HepG2 (cell line): ENCODE measurements around the gene MARCHF9. TPM values are rescaled to one million over a fixed set of nuclear protein-coding genes. Genes with fewer than 3 reads are reported as not detected.

Experiments
- HNRNPL ChIP-seq: fragments of 200-400 bp; formaldehyde crosslinking; IDR thresholded peaks from 2 replicates; pipeline ENCODE4 v1.6.1; 2017; ENCODE audit warnings: mild to moderate bottlenecking, low read depth, low read length
- JUND ChIP-seq: sonication (generic); formaldehyde crosslinking; IDR thresholded peaks from 2 replicates; pipeline ENCODE4 v1.8.0; 2022; ENCODE audit warnings: mild to moderate bottlenecking, missing genetic modification reagents
- KDM2A ChIP-seq: sonication (generic); formaldehyde crosslinking; IDR thresholded peaks from 2 replicates; pipeline ENCODE4 v1.4.0; 2020; ENCODE audit warnings: low read depth, missing genetic modification reagents, borderline replicate concordance
- MAZ ChIP-seq, 2 experiments: sonication (generic) in 1 of 2; formaldehyde crosslinking in 1 of 2; IDR thresholded peaks; 2 replicates each; pipeline versions ENCODE4 v1.5.0 to v1.6.1; 2012 to 2020; ENCODE audit warnings: low read depth in 2 of 2, mild to moderate bottlenecking in 2 of 2, borderline replicate concordance in 1 of 2, improper control_type of control experiment in 1 of 2, low read length in 1 of 2, missing genetic modification reagents in 1 of 2, moderate library complexity in 1 of 2
- PTBP1 ChIP-seq: fragments of 200-400 bp; formaldehyde crosslinking; IDR thresholded peaks from 2 replicates; pipeline ENCODE4 v1.6.1; 2018; ENCODE audit warnings: low read length, low read depth; ENCODE audit not compliant: poor library complexity, severe bottlenecking
- REL ChIP-seq: sonication (generic); formaldehyde crosslinking; conservative IDR thresholded peaks from 2 replicates; pipeline ENCODE4 v1.8.0; 2022; ENCODE audit warnings: mild to moderate bottlenecking, missing genetic modification reagents, moderate library complexity
- RERE ChIP-seq: IDR thresholded peaks from 2 replicates; pipeline ENCODE4 v1.6.1; 2016; ENCODE audit warnings: low read depth, missing genetic modification reagents, missing compliant biosample characterization
- THYN1 ChIP-seq: sonication (generic); formaldehyde crosslinking; IDR thresholded peaks from 2 replicates; pipeline ENCODE4 v1.8.1; 2023; ENCODE audit warnings: low read depth, mild to moderate bottlenecking, moderate library complexity, missing genetic modification reagents, borderline replicate concordance
- ZNF17 ChIP-seq: sonication (generic); formaldehyde crosslinking; IDR thresholded peaks from 2 replicates; pipeline ENCODE4 v1.5.0; 2020; ENCODE audit warnings: mild to moderate bottlenecking, missing genetic modification reagents
- ZNF329 ChIP-seq: sonication (generic); formaldehyde crosslinking; IDR thresholded peaks from 2 replicates; pipeline ENCODE4 v1.9.0; 2021; ENCODE audit warnings: low read depth, mild to moderate bottlenecking, missing genetic modification reagents
- ZNF607 ChIP-seq: sonication (generic); formaldehyde crosslinking; IDR thresholded peaks from 2 replicates; pipeline ENCODE4 v1.5.1; 2020; ENCODE audit warnings: missing genetic modification reagents, mild to moderate bottlenecking, borderline replicate concordance
- ZNF841 ChIP-seq: sonication (generic); formaldehyde crosslinking; IDR thresholded peaks from 2 replicates; pipeline ENCODE4 v1.8.1; 2023; ENCODE audit warnings: missing genetic modification reagents, borderline replicate concordance
- polyA plus RNA-seq, 8 experiments: library from polyadenylated mRNA; depleted of rRNA in 3 of 8; stranded (reverse) in 7 of 8; unstranded in 1 of 8; fragments of >200 nt; fragmentation: Illumina TruSeq in 4 of 8; extraction: Trizol in 4 of 8; gene quantifications; 2 replicates each; pipeline versions ENCODE4 v1.2.1 to v1.2.3, GENCODE V29; 2011 to 2016; ENCODE audit warnings: low read depth in 4 of 8, missing spikeins in 1 of 8, mixed read lengths in 1 of 8; ENCODE audit not compliant: insufficient read depth in 1 of 8
- total RNA-seq, 5 experiments: library from RNA; depleted of rRNA; stranded (reverse); fragments of >200 nt; fragmentation: Illumina TruSeq; extraction: Trizol; gene quantifications; 2 replicates each; pipeline ENCODE4 v1.2.3, GENCODE V29; 2016; ENCODE audit warnings: low read depth in 1 of 5
- TF ChIP-seq, protein P1 (sequence below): sonication (generic); formaldehyde crosslinking; conservative IDR thresholded peaks from 2 replicates; pipeline ENCODE4 v1.8.0; 2022; ENCODE audit warnings: mild to moderate bottlenecking, moderate library complexity, missing genetic modification reagents
- TF ChIP-seq, protein P2 (sequence below): sonication (generic); formaldehyde crosslinking; IDR thresholded peaks from 2 replicates; pipeline ENCODE4 v1.4.0; 2020; ENCODE audit warnings: missing genetic modification reagents

MARCHF9 gene
- total and polyA plus RNA-seq, 2 of the 13 experiments (the other 11 are each of a cell fraction or from before 2014, with no cell fraction given): 5.7 to 9.6 TPM

DNA sequence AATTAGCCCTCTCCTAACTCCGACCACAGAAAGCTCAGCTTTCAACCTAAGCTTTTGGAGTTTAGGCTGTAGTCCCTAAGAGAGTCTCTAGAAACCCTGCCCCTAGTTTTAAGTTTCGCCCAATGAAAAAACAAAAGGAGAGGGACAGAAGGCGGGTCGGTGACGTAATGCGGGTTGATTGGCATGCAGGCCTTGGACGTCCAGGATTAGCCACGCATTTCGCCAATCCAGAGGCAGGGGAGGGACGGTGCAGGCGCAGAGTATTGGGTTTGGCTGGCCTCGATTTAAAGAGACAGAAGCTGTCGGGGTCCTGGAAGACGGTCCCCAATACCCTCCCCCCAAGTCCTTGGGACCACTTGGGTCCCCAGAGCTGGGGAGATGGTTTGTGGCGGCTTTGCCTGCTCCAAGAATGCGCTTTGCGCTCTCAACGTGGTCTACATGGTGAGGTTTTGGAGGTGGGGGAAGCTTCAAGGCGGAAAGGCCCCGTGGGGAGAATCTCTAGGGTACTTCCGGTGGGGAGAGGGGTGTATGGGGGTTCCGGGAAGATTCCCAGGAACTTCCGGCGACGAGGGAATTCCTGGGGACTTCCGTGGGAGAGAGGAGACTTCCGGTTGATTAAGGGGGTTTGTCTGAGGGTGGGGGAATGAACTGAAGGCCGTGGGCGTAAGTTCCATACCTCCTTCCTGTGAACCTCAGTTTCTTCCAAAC lies 10.0 kb upstream of the MARCHF9 start, which contains the start of gene TSPAN31 (continued):
- no peak; the same call in 1 of the 2 replicates for TF ChIP-seq JUND
- TF ChIP-seq HNRNPL: no peak
- no peak for TF ChIP-seq ZNF329
- TF ChIP-seq KDM2A: peak; percentile 92
- no peak for TF ChIP-seq PTBP1
- TF ChIP-seq ZNF607 (CRISPR knock-in tag): no peak; the same call in 1 of the 2 replicates
- TF ChIP-seq MAZ (IDR thresholded peaks at IDR 0.05; ENCODE audit: borderline replicate concordance, low read depth, low read length): 0 out of 2 replicates have a peak, but pooled peaks have one; percentile 14
- no peak for TF ChIP-seq MAZ (CRISPR knock-in tag; IDR thresholded peaks at IDR 0.05; ENCODE audit: low read depth)
- no peak for TF ChIP-seq ZNF841 (CRISPR knock-in tag)
- TF ChIP-seq, protein P1, sequence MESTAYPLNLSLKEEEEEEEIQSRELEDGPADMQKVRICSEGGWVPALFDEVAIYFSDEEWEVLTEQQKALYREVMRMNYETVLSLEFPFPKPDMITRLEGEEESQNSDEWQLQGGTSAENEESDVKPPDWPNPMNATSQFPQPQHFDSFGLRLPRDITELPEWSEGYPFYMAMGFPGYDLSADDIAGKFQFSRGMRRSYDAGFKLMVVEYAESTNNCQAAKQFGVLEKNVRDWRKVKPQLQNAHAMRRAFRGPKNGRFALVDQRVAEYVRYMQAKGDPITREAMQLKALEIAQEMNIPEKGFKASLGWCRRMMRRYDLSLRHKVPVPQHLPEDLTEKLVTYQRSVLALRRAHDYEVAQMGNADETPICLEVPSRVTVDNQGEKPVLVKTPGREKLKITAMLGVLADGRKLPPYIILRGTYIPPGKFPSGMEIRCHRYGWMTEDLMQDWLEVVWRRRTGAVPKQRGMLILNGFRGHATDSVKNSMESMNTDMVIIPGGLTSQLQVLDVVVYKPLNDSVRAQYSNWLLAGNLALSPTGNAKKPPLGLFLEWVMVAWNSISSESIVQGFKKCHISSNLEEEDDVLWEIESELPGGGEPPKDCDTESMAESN (CRISPR knock-in tag): no peak
- TF ChIP-seq REL (CRISPR knock-in tag): no peak
- TF ChIP-seq RERE (CRISPR knock-in tag): no peak
- TF ChIP-seq THYN1 (CRISPR knock-in tag): no peak
- TF ChIP-seq, protein P2, sequence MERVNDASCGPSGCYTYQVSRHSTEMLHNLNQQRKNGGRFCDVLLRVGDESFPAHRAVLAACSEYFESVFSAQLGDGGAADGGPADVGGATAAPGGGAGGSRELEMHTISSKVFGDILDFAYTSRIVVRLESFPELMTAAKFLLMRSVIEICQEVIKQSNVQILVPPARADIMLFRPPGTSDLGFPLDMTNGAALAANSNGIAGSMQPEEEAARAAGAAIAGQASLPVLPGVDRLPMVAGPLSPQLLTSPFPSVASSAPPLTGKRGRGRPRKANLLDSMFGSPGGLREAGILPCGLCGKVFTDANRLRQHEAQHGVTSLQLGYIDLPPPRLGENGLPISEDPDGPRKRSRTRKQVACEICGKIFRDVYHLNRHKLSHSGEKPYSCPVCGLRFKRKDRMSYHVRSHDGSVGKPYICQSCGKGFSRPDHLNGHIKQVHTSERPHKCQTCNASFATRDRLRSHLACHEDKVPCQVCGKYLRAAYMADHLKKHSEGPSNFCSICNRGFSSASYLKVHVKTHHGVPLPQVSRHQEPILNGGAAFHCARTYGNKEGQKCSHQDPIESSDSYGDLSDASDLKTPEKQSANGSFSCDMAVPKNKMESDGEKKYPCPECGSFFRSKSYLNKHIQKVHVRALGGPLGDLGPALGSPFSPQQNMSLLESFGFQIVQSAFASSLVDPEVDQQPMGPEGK (CRISPR knock-in tag): peak; percentile 48
- TF ChIP-seq ZNF17: no peak
